HEK293 (cell line): ENCODE data around the gene EGR1.

Experiments used
- BCL11A ChIP-seq: fragments of 450-650 bp; formaldehyde crosslinking; IDR thresholded peaks from 2 replicates; pipeline ENCODE4 v1.5.1; 2016; ENCODE audit warnings: low read depth, missing biosample characterization, missing genetic modification characterization
- GFI1B ChIP-seq: fragments of 450-650 bp; formaldehyde crosslinking; IDR thresholded peaks from 2 replicates; pipeline ENCODE4 v1.5.1; 2016; ENCODE audit warnings: missing biosample characterization, missing genetic modification characterization
- GLI2 ChIP-seq: fragments of 450-650 bp; formaldehyde crosslinking; IDR thresholded peaks from 2 replicates; pipeline ENCODE4; 2017; ENCODE audit warnings: missing biosample characterization, missing genetic modification characterization, low read depth, borderline replicate concordance
- MYNN ChIP-seq: fragments of 450-650 bp; formaldehyde crosslinking; IDR thresholded peaks from 2 replicates; pipeline ENCODE4 v1.5.1; 2016; ENCODE audit warnings: missing biosample characterization, missing genetic modification characterization, borderline replicate concordance
- PATZ1 ChIP-seq: fragments of 450-650 bp; formaldehyde crosslinking; IDR thresholded peaks from 2 replicates; pipeline ENCODE4 v1.5.1; 2016; ENCODE audit warnings: missing biosample characterization, missing genetic modification characterization
- SALL2 ChIP-seq: fragments of 450-650 bp; formaldehyde crosslinking; IDR thresholded peaks from 2 replicates; pipeline ENCODE4 v1.5.0; 2017; ENCODE audit warnings: missing biosample characterization, mild to moderate bottlenecking, missing genetic modification characterization, borderline replicate concordance
- SCRT2 ChIP-seq: fragments of 450-650 bp; formaldehyde crosslinking; IDR thresholded peaks from 2 replicates; pipeline ENCODE4 v1.5.1; 2016; ENCODE audit warnings: missing biosample characterization, missing genetic modification characterization
- ZBTB48 ChIP-seq: fragments of 450-650 bp; formaldehyde crosslinking; IDR thresholded peaks from 2 replicates; pipeline ENCODE4 v1.5.1; 2016; ENCODE audit warnings: missing biosample characterization, missing genetic modification characterization
- ZBTB7A ChIP-seq: fragments of 450-650 bp; formaldehyde crosslinking; IDR thresholded peaks from 2 replicates; pipeline ENCODE4 v1.5.1; 2016; ENCODE audit warnings: low read depth, missing biosample characterization, missing genetic modification characterization
- ZBTB8A ChIP-seq: fragments of 450-650 bp; formaldehyde crosslinking; IDR thresholded peaks from 2 replicates; pipeline ENCODE4 v1.5.1; 2016; ENCODE audit warnings: missing biosample characterization, missing genetic modification characterization
- ZFHX2 ChIP-seq: fragments of 450-650 bp; formaldehyde crosslinking; conservative IDR thresholded peaks from 2 replicates; pipeline ENCODE4 v1.5.1; 2016; ENCODE audit warnings: missing biosample characterization, missing genetic modification characterization
- ZNF155 ChIP-seq: fragments of 450-650 bp; formaldehyde crosslinking; IDR thresholded peaks from 2 replicates; pipeline ENCODE4 v1.5.1; 2016; ENCODE audit warnings: missing biosample characterization, missing genetic modification characterization
- ZNF157 ChIP-seq: fragments of 450-650 bp; formaldehyde crosslinking; IDR thresholded peaks from 2 replicates; pipeline ENCODE4 v1.5.1; 2016; ENCODE audit warnings: missing biosample characterization, missing genetic modification characterization
- ZNF350 ChIP-seq: fragments of 450-650 bp; formaldehyde crosslinking; IDR thresholded peaks from 2 replicates; pipeline ENCODE4 v1.5.0; 2017; ENCODE audit warnings: missing biosample characterization, mild to moderate bottlenecking, missing genetic modification characterization
- ZNF416 ChIP-seq: fragments of 450-650 bp; formaldehyde crosslinking; IDR thresholded peaks from 2 replicates; pipeline ENCODE4 v1.5.1; 2016; ENCODE audit warnings: missing biosample characterization, missing genetic modification characterization
- ZNF548 ChIP-seq: fragments of 450-650 bp; formaldehyde crosslinking; IDR thresholded peaks from 2 replicates; pipeline ENCODE4 v1.5.1; 2016; ENCODE audit warnings: missing biosample characterization, missing genetic modification characterization
- ZNF585B ChIP-seq: fragments of 450-650 bp; formaldehyde crosslinking; IDR thresholded peaks from 2 replicates; pipeline ENCODE4 v1.5.1; 2016; ENCODE audit warnings: missing biosample characterization, missing genetic modification characterization
- ZNF654 ChIP-seq: fragments of 450-650 bp; formaldehyde crosslinking; IDR thresholded peaks from 2 replicates; pipeline ENCODE4 v1.5.1; 2016; ENCODE audit warnings: low read depth, missing biosample characterization, missing genetic modification characterization
- ZNF658 ChIP-seq: fragments of 450-650 bp; formaldehyde crosslinking; IDR thresholded peaks from 2 replicates; pipeline ENCODE4; 2016; ENCODE audit warnings: missing biosample characterization, missing genetic modification characterization
- ZNF777 ChIP-seq: fragments of 450-650 bp; formaldehyde crosslinking; IDR thresholded peaks from 2 replicates; pipeline ENCODE4 v1.5.1; 2017; ENCODE audit warnings: missing biosample characterization, missing genetic modification characterization, borderline replicate concordance
- ZSCAN16 ChIP-seq: fragments of 450-650 bp; formaldehyde crosslinking; IDR thresholded peaks from 2 replicates; pipeline ENCODE4 v1.5.1; 2016; ENCODE audit warnings: missing biosample characterization, missing genetic modification characterization
- ZSCAN23 ChIP-seq: fragments of 450-650 bp; formaldehyde crosslinking; IDR thresholded peaks from 2 replicates; pipeline ENCODE4 v1.5.1; 2016; ENCODE audit warnings: missing biosample characterization, missing genetic modification characterization
- TF ChIP-seq, protein P1 (sequence below): fragments of 450-650 bp; formaldehyde crosslinking; IDR thresholded peaks from 2 replicates; pipeline ENCODE4 v1.5.1; 2016; ENCODE audit warnings: missing biosample characterization, missing genetic modification characterization, low read depth
- TF ChIP-seq, protein P2 (sequence below): fragments of 450-650 bp; formaldehyde crosslinking; IDR thresholded peaks from 2 replicates; pipeline ENCODE4; 2016; ENCODE audit warnings: missing biosample characterization, missing genetic modification characterization
- TF ChIP-seq, protein P3 (sequence below): fragments of 450-650 bp; formaldehyde crosslinking; conservative IDR thresholded peaks from 2 replicates; pipeline ENCODE4 v1.5.1; 2016; ENCODE audit warnings: low read depth, missing biosample characterization, missing genetic modification characterization
- TF ChIP-seq, protein P4 (sequence below): fragments of 450-650 bp; formaldehyde crosslinking; IDR thresholded peaks from 2 replicates; pipeline ENCODE4 v1.5.0; 2017; ENCODE audit warnings: missing biosample characterization, missing genetic modification characterization, borderline replicate concordance
- TF ChIP-seq, protein P5 (sequence below): fragments of 450-650 bp; IDR thresholded peaks from 2 replicates; pipeline ENCODE4 v1.5.1; 2018; ENCODE audit warnings: missing biosample characterization, missing genetic modification characterization

Gene EGR1

DNA sequence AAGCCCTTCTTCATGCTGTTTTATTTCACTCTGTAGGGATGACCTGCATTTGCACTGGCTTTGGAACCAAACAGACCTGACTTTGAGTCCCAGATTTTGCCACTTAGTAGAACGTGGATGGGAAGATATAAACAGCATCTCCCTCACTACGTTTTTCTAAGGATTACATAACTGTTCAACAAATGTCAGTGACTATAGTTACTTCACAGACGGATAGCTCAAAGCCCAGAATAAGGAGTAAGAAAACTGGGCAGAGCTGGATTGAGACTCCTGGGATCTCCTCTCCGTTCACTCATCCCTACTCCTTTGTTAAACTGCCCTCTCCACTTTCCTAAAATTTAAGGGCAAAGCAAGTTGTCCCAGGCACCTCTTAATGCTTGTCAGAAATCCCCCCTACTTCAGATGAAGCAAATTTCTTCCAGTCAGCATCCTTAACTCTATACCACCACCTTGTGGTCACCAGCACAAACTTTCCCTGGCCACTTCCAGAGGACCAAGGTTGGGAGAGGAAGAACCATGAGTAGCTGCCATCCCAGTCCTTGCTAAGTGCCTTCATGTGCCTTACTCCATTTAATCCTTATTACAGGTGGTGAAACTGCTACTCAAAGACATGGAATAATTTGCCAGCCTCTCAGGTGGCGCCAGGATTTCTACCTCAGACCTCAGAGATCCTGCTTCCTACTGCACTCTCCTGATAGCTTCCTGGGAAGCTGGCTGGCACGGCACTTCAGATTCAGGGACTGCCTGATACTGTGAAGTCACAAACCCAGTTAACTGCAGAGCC is 38.4 kb downstream of the EGR1 start (continued):
- TF ChIP-seq ZNF157 (tag by site-specific recombination), result no peak
- TF ChIP-seq ZBTB7A (tag by site-specific recombination), result no peak
- no peak for TF ChIP-seq BCL11A (tag by site-specific recombination)
- TF ChIP-seq, protein P1, sequence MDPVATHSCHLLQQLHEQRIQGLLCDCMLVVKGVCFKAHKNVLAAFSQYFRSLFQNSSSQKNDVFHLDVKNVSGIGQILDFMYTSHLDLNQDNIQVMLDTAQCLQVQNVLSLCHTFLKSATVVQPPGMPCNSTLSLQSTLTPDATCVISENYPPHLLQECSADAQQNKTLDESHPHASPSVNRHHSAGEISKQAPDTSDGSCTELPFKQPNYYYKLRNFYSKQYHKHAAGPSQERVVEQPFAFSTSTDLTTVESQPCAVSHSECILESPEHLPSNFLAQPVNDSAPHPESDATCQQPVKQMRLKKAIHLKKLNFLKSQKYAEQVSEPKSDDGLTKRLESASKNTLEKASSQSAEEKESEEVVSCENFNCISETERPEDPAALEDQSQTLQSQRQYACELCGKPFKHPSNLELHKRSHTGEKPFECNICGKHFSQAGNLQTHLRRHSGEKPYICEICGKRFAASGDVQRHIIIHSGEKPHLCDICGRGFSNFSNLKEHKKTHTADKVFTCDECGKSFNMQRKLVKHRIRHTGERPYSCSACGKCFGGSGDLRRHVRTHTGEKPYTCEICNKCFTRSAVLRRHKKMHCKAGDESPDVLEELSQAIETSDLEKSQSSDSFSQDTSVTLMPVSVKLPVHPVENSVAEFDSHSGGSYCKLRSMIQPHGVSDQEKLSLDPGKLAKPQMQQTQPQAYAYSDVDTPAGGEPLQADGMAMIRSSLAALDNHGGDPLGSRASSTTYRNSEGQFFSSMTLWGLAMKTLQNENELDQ (tag by site-specific recombination), result no peak
- TF ChIP-seq ZFHX2, result no peak
- TF ChIP-seq, protein P2, sequence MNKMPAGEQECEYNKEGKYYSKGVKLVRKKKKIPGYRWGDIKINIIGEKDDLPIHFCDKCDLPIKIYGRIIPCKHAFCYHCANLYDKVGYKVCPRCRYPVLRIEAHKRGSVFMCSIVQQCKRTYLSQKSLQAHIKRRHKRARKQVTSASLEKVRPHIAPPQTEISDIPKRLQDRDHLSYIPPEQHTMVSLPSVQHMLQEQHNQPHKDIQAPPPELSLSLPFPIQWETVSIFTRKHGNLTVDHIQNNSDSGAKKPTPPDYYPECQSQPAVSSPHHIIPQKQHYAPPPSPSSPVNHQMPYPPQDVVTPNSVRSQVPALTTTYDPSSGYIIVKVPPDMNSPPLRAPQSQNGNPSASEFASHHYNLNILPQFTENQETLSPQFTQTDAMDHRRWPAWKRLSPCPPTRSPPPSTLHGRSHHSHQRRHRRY (tag by site-specific recombination), result no peak
- TF ChIP-seq ZNF350 (tag by site-specific recombination), result no peak
- no peak for TF ChIP-seq ZSCAN23 (tag by site-specific recombination)
- TF ChIP-seq GFI1B (tag by site-specific recombination), result no peak
- TF ChIP-seq PATZ1, result peak; percentile 35; the same call in 1 of the 2 replicates
- TF ChIP-seq, protein P3, sequence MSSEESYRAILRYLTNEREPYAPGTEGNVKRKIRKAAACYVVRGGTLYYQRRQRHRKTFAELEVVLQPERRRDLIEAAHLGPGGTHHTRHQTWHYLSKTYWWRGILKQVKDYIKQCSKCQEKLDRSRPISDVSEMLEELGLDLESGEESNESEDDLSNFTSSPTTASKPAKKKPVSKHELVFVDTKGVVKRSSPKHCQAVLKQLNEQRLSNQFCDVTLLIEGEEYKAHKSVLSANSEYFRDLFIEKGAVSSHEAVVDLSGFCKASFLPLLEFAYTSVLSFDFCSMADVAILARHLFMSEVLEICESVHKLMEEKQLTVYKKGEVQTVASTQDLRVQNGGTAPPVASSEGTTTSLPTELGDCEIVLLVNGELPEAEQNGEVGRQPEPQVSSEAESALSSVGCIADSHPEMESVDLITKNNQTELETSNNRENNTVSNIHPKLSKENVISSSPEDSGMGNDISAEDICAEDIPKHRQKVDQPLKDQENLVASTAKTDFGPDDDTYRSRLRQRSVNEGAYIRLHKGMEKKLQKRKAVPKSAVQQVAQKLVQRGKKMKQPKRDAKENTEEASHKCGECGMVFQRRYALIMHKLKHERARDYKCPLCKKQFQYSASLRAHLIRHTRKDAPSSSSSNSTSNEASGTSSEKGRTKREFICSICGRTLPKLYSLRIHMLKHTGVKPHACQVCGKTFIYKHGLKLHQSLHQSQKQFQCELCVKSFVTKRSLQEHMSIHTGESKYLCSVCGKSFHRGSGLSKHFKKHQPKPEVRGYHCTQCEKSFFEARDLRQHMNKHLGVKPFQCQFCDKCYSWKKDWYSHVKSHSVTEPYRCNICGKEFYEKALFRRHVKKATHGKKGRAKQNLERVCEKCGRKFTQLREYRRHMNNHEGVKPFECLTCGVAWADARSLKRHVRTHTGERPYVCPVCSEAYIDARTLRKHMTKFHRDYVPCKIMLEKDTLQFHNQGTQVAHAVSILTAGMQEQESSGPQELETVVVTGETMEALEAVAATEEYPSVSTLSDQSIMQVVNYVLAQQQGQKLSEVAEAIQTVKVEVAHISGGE (tag by site-specific recombination), result no peak
- TF ChIP-seq SCRT2 (tag by site-specific recombination), result no peak
- TF ChIP-seq ZNF585B (tag by site-specific recombination), result no peak
- TF ChIP-seq ZNF548 (tag by site-specific recombination), result no peak
- no peak for TF ChIP-seq MYNN
- TF ChIP-seq ZNF155 (tag by site-specific recombination), result no peak
- TF ChIP-seq ZNF654 (tag by site-specific recombination), result peak; percentile 90
- TF ChIP-seq, protein P4, sequence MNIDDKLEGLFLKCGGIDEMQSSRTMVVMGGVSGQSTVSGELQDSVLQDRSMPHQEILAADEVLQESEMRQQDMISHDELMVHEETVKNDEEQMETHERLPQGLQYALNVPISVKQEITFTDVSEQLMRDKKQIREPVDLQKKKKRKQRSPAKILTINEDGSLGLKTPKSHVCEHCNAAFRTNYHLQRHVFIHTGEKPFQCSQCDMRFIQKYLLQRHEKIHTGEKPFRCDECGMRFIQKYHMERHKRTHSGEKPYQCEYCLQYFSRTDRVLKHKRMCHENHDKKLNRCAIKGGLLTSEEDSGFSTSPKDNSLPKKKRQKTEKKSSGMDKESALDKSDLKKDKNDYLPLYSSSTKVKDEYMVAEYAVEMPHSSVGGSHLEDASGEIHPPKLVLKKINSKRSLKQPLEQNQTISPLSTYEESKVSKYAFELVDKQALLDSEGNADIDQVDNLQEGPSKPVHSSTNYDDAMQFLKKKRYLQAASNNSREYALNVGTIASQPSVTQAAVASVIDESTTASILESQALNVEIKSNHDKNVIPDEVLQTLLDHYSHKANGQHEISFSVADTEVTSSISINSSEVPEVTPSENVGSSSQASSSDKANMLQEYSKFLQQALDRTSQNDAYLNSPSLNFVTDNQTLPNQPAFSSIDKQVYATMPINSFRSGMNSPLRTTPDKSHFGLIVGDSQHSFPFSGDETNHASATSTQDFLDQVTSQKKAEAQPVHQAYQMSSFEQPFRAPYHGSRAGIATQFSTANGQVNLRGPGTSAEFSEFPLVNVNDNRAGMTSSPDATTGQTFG (tag by site-specific recombination), result no peak
- TF ChIP-seq ZBTB8A (tag by site-specific recombination), result no peak
- TF ChIP-seq ZBTB48 (tag by site-specific recombination), result no peak
- TF ChIP-seq GLI2 (tag by site-specific recombination), result 0 out of 2 replicates have a peak, but pooled peaks have one; percentile 2
- TF ChIP-seq ZNF777, result no peak
- TF ChIP-seq, protein P5, sequence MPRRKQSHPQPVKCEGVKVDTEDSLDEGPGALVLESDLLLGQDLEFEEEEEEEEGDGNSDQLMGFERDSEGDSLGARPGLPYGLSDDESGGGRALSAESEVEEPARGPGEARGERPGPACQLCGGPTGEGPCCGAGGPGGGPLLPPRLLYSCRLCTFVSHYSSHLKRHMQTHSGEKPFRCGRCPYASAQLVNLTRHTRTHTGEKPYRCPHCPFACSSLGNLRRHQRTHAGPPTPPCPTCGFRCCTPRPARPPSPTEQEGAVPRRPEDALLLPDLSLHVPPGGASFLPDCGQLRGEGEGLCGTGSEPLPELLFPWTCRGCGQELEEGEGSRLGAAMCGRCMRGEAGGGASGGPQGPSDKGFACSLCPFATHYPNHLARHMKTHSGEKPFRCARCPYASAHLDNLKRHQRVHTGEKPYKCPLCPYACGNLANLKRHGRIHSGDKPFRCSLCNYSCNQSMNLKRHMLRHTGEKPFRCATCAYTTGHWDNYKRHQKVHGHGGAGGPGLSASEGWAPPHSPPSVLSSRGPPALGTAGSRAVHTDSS (tag by site-specific recombination), result no peak
- TF ChIP-seq ZNF658, result no peak
- TF ChIP-seq ZNF416, result no peak
- no peak for TF ChIP-seq SALL2 (tag by site-specific recombination)
- no peak for TF ChIP-seq ZSCAN16
